Endothelial cell of umbilical vein (primary cell): Measurements from ENCODE around the gene TAF3. TPM values are rescaled to one million over a fixed set of nuclear protein-coding genes. Genes with fewer than 3 reads are reported as not detected.

Experiments
- BruUV-seq: library from RNA; stranded (reverse); fragments of 400-500 nt; replicated peaks from 2 replicates; lab custom pipeline; 2021; lab: Mats Ljungman, UMichigan
- CTCF ChIA-PET: fragments of 300-600, 350-600 bp; sonication (Branson Sonifier 250); formaldehyde crosslinking; loops from one replicate; lab custom pipeline; 2021; ENCODE audit warnings: antibody characterized with exemption, inconsistent platforms; lab: Charles Lee
- POLR2A ChIA-PET: fragments of 300-600, 350-600 bp; sonication (Branson Sonifier 250); formaldehyde crosslinking; loops from one replicate; lab custom pipeline; 2021; ENCODE audit warnings: antibody characterized with exemption, inconsistent platforms; lab: Charles Lee
- DNase-seq: peaks from one replicate; pipeline ENCODE4 v3.0.0-alpha.2; 2011; ENCODE audit warnings: low read depth, low spot score
- FAIRE-seq: peaks from 2 replicates; lab custom pipeline; 2011; peaks lifted over from hg19 to GRCh38; lab: Jason Lieb, UNC
- H2AFZ ChIP-seq: 2 replicates; pipeline ENCODE4 v1.6.0; 2012; ENCODE audit warnings: low read depth, low read length, control low read depth, inconsistent platforms
- H3K27ac ChIP-seq: 2 replicates; pipeline ENCODE4 v1.5.1; 2011; ENCODE audit warnings: low read depth, mild to moderate bottlenecking, control low read depth, low read length, moderate library complexity; ENCODE audit not compliant: insufficient read depth
- H3K27me3 ChIP-seq, 2 experiments: 2 replicates each; pipeline versions ENCODE4 v1.6.0 to v1.6.1; 2011; ENCODE audit warnings: low read length in 2 of 2, mixed read lengths in 1 of 2; ENCODE audit not compliant: control insufficient read depth in 2 of 2, insufficient read depth in 2 of 2
- H3K36me3 ChIP-seq, 2 experiments: 2 replicates in 1 of 2; 3 replicates in 1 of 2; pipeline ENCODE4 v1.5.1; 2011; ENCODE audit warnings: low read length in 2 of 2, mild to moderate bottlenecking in 1 of 2, moderate library complexity in 1 of 2; ENCODE audit not compliant: control insufficient read depth in 2 of 2, insufficient read depth in 2 of 2; ENCODE audit errors: extremely low read depth in 1 of 2
- H3K4me1 ChIP-seq: 3 replicates; pipeline ENCODE4 v1.5.1; 2011; ENCODE audit warnings: mild to moderate bottlenecking, low read length; ENCODE audit not compliant: control insufficient read depth, insufficient read depth; ENCODE audit errors: extremely low read depth
- H3K4me2 ChIP-seq: 2 replicates; pipeline ENCODE4 v1.6.1; 2011; ENCODE audit warnings: low read length, control low read depth, mixed read lengths; ENCODE audit not compliant: insufficient read depth
- H3K4me3 ChIP-seq, 3 experiments: fragments of 200-600 bp in 1 of 3; sonication (generic), shearing (Covaris generic) in 1 of 3; replicated peaks in 1 of 3; 2 replicates each; pipeline ENCODE4 v1.5.1; 2011 to 2016; ENCODE audit warnings: control low read depth in 3 of 3, low read length in 3 of 3, mild to moderate bottlenecking in 2 of 3, inconsistent platforms in 1 of 3, low read depth in 1 of 3, moderate library complexity in 1 of 3; ENCODE audit not compliant: insufficient read depth in 1 of 3
- H3K79me2 ChIP-seq: 2 replicates; pipeline ENCODE4 v1.6.0; 2012; ENCODE audit warnings: low read length, inconsistent platforms; ENCODE audit not compliant: control insufficient read depth, insufficient read depth
- H3K9ac ChIP-seq: replicated peaks from 2 replicates; pipeline ENCODE3; 2011; ENCODE audit warnings: low read length, control low read depth; ENCODE audit not compliant: insufficient read depth; ENCODE audit errors: extremely low read depth
- H3K9me1 ChIP-seq: replicated peaks from 3 replicates; pipeline ENCODE4 v1.6.0; 2011; ENCODE audit warnings: mild to moderate bottlenecking, low read length; ENCODE audit not compliant: control insufficient read depth, insufficient read depth; ENCODE audit errors: extremely low read depth
- H3K9me3 ChIP-seq: replicated peaks from 2 replicates; pipeline ENCODE4 v1.5.1; 2012; ENCODE audit warnings: low read length, inconsistent platforms; ENCODE audit not compliant: control insufficient read depth, insufficient read depth
- H4K20me1 ChIP-seq: replicated peaks from 2 replicates; pipeline ENCODE3; 2011; ENCODE audit warnings: mild to moderate bottlenecking, low read length; ENCODE audit not compliant: control insufficient read depth, insufficient read depth; ENCODE audit errors: extremely low read depth
- FOS ChIP-seq: IDR thresholded peaks from 2 replicates; pipeline ENCODE4 v1.6.1; 2011; ENCODE audit warnings: mild to moderate bottlenecking, low read length, moderate library complexity, borderline replicate concordance; ENCODE audit not compliant: insufficient read depth
- GATA2 ChIP-seq: IDR thresholded peaks from 2 replicates; pipeline ENCODE4 v1.7.0; 2011; ENCODE audit warnings: low read depth, mild to moderate bottlenecking, moderate library complexity, mixed read lengths, low read length; ENCODE audit not compliant: insufficient read length, insufficient read depth
- MYC ChIP-seq: IDR thresholded peaks from one replicate; pipeline ENCODE4 v1.6.1; 2011; ENCODE audit warnings: mild to moderate bottlenecking, low read depth, low read length
- POLR2AphosphoS5 ChIP-seq: IDR thresholded peaks from 2 replicates; pipeline ENCODE4 v1.6.1; 2012; ENCODE audit warnings: low read depth, mild to moderate bottlenecking, control low read depth, low read length, moderate library complexity; ENCODE audit not compliant: insufficient read depth
- dilution Hi-C: fragments of 300-500 bp; cut with MboI; formaldehyde crosslinking; loops from one replicate; pipeline ENCODE4 v1.15.0; 2019; ENCODE audit warnings: low sequenced_read_pairs; ENCODE audit not compliant: extremely low pct_ligation_motif_present
- intact Hi-C: fragments of 100-400 bp; cut with micrococcal nuclease; formaldehyde crosslinking; loops from one replicate; pipeline ENCODE4 v1.10.0; 2022
- polyA plus RNA-seq, 4 experiments: library from polyadenylated mRNA; depleted of rRNA in 3 of 4; stranded (reverse) in 3 of 4; unstranded in 1 of 4; fragments of >200 nt; gene quantifications; 2 replicates each; pipeline versions ENCODE4 v1.2.1 to v1.2.3, GENCODE V29; 2011 to 2012; ENCODE audit warnings: missing spikeins in 1 of 4
- total RNA-seq: library from RNA; stranded (reverse); gene quantifications from 2 replicates; pipeline ENCODE4 v1.2.3, GENCODE V29; 2021

The TAF3 gene
- total and polyA plus RNA-seq, 2 donors (not counting 3 experiments of a cell fraction or from before 2014, with no cell fraction given), result 2.4 to 10.5 TPM

- H3K36me3 ChIP-seq, result no peaks in the 10 kb centered on the region
- no TSS peak for BruUV-seq
- dilution Hi-C loops, result no loop called here
- no peaks in the 10 kb centered on the region for H3K9me3 ChIP-seq
- peak overlapping the region; percentile 82 for H3K4me2 ChIP-seq
- FAIRE-seq (no peak), DNase-seq (no peak)
- peaks cover 0 to 5% of the 10 kb centered on the region in 2 experiments for H3K27me3 ChIP-seq
- no peak for TF ChIP-seq FOS
- TF ChIP-seq POLR2AphosphoS5, result peak; percentile 8
- no peak for TF ChIP-seq GATA2
- H3K4me3 ChIP-seq, result peak overlapping the region; percentile 57 to 59 (median 58)
- no peaks in the 10 kb centered on the region for H4K20me1 ChIP-seq
- intact Hi-C loops, result loop anchor here (1.0 to 10.0 kb wide), 7 partner anchors 83 to 1024 kb away; partner anchors contain the start of gene TAF3
- H3K9me1 ChIP-seq, result no peaks in the 10 kb centered on the region
- peak overlapping the region; percentile 4 for H2AFZ ChIP-seq
- ChIA-PET CTCF (interaction anchor here (1.3 to 2.4 kb wide), 2 partner anchors 10 to 179 kb away, joined by 3 to 9 read pairs; no protein-coding TSS in a partner anchor), POLR2A (no interaction called here)
- H3K27ac ChIP-seq, result peak overlapping the region; percentile 96
- H3K79me2 ChIP-seq, result peaks cover 49% of the 10 kb centered on the region
- peaks cover 43% of the 10 kb centered on the region for H3K4me1 ChIP-seq
- peak overlapping the region; percentile 90 for H3K9ac ChIP-seq
These were observed 232.3 kb downstream of the TAF3 start for GRCh38 chr10:8050556-8051108.

DNA sequence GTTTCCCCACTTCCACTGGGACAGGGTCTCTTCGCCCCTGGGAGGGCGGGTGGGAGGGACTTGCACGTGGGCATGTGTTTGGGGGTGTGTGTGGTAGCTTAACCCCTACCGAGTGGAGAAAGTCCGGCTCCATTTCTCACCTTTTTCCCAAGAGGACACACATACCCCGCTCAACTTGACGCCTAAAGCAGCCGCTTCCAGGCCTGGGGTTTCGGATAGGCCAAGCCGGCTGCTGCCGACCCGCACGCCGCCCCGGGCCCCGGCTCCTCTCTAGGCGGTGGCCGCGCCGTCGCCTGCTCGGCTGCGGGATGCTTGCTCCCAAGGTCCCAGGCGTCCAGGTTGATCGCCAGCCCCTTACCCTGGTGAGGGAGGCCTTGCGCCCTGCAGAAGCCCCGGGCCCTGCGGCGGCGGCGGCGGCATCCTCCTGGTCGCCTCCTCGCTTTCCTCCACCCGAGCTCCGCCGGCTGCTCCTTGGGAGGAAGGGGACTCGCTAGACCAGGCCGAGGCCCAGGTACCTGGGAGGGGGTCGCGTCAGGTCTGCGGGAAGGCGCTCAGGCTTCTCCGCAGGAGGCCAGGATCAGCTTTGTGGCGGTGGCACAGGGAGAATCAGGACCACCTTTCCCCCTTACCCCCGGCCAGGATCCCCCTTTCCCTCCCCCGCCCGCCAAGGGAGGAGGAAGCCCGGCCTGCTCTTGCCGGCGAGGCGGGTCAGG is 233.0 kb downstream of the TAF3 start:
- H3K9ac ChIP-seq, result peak overlapping the region; percentile 90
- FAIRE-seq (no peak), DNase-seq (peak; percentile 61)
- CTCF ChIA-PET, result interaction anchor here (1.3 to 2.4 kb wide), 2 partner anchors 11 to 179 kb away, joined by 3 to 9 read pairs; no protein-coding TSS in a partner anchor
- peak overlapping the region in 2 of 3 experiments; percentile 33 to 58 for H3K4me3 ChIP-seq
- dilution Hi-C loops (no loop called here), intact Hi-C loops (loop anchor here (1.0 to 10.0 kb wide), 6 partner anchors 84 to 1024 kb away; partner anchors contain the start of gene TAF3)
- no peaks in the 10 kb centered on the region for H3K9me3 ChIP-seq
- BruUV-seq, result no TSS peak
- peaks cover 55% of the 10 kb centered on the region for H3K79me2 ChIP-seq
- no peaks in the 10 kb centered on the region for H3K9me1 ChIP-seq
- H3K36me3 ChIP-seq, result no peaks in the 10 kb centered on the region
- peak overlapping the region; percentile 53 for H2AFZ ChIP-seq
- peaks cover 0 to 1% of the 10 kb centered on the region in 2 experiments for H3K27me3 ChIP-seq
- POLR2A ChIA-PET, result no interaction called here
- H4K20me1 ChIP-seq, result no peaks in the 10 kb centered on the region
- TF ChIP-seq POLR2AphosphoS5, result peak; percentile 2
- TF ChIP-seq MYC, result no peak
- peaks cover 37% of the 10 kb centered on the region for H3K4me1 ChIP-seq
- peak overlapping the region; percentile 87 for H3K4me2 ChIP-seq
- peak overlapping the region; percentile 96 for H3K27ac ChIP-seq
